NCI-H2081 treated with DMSO at 0.1 percent for 48 hours (cell line): ENCODE data around the gene PIGB.
A peak's percentile ranks its signal among the peaks of the same experiment; 100 is the strongest.
"Not testable (repeated sequence)": the region's sequence is repeated elsewhere in the genome, so short reads cannot be mapped to it uniquely, and the experiment has no call there.

ENCODE experiments used
- DNase-seq: peaks from one replicate; lab custom pipeline; 2025; lab: John Stamatoyannopoulos, UW

Gene PIGB

GRCh38 chr15:55318588-55319494 is at the start of gene PIGB, which contains the start of gene PIGBOS1:
Gene PIGB (plus strand): TSS chr15:55319222. CDS start chr15:55319251, 29 bp downstream.
Gene PIGBOS1 (minus strand): TSS chr15:55319123. CDS start chr15:55317792, 1,331 bp downstream.
- peak; percentile 44 for DNase-seq

GRCh38 chr15:55270291-55270690 is 48.7 kb upstream of the PIGB start:
- no peak for DNase-seq

DNA sequence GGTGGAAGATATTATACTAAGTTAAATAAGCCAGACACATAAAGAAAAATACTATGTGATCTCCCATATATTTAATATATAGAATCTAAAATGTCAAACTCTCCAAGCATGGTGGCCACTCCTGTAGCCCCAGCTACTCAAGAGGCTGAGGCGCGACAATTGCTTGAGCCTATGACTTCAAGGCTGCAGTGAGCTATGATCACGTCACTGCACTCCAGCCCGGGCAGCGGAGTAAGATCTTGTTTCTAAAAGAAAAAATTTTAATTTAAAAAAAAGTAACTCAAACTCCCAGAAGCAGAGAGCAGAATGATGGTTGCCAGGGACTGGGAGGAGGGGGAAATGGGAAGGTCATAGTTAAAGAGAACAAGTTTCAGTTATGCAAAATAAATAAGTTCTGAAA is 42.7 kb upstream of the PIGB start:
- DNase-seq = no peak

- DNase-seq = no peak
These were observed 41.9 kb upstream of the PIGB start for GRCh38 chr15:55277116-55277564.

DNA sequence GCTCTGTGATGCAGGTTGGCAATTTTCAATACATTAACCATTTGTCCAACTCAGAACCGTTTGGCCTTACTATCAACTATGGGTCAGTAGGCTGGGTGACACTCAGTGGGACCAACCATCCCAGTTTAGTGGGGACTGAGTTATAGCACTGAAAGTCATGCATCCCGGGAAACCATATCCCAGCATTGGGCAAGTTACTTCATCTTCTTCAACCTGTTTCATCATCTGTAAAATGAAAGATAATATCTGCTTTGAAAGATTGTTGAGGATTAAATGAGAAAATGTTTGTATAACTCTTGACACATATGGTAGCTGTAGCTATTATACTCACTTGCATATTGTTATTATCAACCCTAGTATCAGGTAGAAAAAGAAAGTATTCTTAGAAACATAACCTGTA is 41.3 kb upstream of the PIGB start:
- DNase-seq = no peak

GRCh38 chr15:55279100-55279745 is 39.8 kb upstream of the PIGB start:
- no peak for DNase-seq

- no peak for DNase-seq
These were observed 39.2 kb upstream of the PIGB start for GRCh38 chr15:55279746-55280351.

GRCh38 chr15:55280589-55280988 is 38.4 kb upstream of the PIGB start:
- not testable (repeated sequence) for DNase-seq

DNA sequence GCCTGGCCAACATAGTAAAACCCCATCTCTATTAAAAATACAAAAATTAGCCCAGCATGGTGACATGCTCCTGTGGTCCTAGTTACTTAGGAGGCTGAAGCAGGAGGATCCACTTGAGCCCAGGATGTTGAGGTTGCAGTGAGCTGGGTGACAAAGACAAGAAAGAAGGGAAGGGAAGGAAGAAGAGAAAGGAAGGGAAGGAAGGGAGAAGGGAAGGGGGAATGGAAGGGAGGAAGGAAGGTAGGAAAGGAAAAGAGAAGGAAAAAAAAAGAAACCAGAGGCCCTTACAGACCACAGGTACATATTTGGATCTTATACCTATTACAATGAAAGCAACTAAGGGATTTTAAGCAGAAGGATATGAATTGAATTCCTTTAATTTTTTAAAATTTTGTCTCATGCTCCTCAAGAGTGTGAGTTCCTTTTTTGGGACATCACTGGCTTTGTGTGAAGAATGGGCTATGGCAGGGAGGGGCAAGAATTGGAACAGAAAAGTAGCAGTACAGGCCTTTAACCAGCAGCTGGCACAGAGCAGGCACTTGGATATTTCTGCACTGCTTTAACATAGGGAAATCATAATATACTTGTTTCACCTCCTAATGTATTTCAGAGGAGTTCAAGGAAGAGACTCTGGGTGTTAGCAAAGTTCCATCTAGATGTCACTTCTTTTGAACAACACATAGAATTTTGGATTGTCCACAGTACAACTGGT is 37.3 kb upstream of the PIGB start:
- no peak for DNase-seq

DNA sequence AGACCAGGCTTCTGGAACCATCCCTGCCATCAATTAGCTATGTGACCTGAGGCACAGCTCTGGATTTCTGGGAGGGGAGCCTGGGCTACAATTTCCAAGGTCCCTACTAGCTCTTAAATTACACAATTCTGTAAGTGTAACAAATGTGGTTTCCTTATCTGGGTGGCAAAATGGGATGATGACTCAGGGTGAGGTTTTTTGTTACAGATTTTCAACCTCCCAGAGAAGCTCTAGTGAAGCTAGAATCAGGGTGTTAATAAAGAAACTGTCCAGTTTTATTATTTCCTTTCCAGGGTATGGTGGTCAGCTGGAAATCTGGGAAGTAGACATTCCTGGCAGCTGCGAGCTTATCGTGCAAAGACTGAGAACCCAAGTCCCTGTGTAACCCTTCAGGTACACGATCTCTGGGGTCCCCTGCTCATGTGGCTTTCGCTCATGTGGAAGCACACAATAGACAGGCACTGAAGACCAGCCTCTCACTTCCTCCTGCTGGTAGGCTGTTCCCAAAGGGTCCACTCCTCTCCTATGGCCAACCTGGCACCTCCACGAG is 36.7 kb upstream of the PIGB start:
- DNase-seq = no peak

GRCh38 chr15:55283379-55284147 is 35.5 kb upstream of the PIGB start:
- no peak for DNase-seq

GRCh38 chr15:55284426-55284825 is 34.6 kb upstream of the PIGB start:
- no peak for DNase-seq

DNA sequence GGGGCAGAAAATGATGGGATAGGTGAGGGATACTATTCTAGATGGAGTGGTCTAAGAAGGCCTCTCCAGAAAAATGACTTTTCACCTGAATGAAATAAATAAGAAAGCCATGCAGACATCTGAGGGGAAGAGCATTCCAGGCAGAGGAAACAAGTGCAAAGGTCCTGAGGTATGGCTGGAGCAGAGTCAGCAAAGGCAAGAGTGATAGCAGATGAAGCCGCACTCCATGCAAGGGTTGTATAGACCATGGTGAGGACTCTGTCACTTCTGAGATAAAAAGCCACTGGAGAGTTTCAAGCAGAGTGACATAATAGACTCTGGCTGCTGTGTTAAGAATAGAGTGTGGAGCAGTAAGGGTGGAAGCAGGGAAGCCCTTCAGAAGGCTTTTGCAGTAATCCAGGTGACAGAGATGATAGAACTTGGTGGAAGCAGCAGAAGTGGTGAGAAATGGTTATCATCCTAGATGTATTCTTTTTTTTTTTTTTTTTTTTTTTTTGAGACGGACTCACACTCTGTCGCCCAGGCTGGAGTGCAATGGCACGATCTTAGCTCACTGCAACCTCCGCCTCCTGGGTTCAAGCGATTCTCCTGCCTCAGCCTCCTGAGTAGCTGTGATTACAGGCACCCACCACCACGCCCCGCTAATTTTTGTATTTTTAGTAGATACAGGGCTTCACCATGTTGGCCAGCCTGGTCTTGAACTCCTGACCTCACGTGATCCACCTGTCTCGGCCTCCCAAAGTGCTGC is 32.4 kb upstream of the PIGB start:
- DNase-seq = not testable (repeated sequence)

DNA sequence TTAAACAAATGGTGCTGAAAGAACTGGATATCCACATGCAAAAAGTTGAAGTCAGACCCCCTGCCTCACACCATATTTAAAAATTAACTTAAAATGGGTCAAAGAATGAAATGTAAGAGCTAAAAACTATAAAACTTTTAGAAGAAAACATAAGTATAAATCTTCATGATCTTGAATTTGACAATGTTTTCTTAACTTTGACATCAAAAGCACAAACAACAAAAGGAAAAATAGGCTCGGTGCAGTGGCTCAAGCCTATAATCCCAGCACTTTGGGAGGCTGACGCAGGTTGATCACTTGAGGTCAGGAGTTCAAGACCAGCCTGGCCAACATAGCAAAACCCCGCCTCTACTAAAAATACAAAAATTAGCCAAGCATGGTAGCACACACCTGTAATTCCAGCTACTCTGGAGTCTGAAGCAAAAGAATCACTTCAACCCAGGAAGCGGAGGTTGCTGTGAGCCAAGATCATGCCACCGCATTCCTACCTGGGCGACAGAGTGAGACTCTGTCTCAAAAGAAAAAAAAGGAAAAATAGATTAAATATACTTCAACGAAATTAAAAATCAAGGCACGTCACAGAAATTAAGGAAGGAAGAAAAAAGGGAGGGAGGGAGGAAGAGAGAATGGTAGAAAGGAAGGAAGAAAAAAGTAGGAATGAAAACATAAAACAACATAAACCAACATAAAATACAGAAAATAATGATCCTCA is 30.9 kb upstream of the PIGB start:
- no peak for DNase-seq

DNA sequence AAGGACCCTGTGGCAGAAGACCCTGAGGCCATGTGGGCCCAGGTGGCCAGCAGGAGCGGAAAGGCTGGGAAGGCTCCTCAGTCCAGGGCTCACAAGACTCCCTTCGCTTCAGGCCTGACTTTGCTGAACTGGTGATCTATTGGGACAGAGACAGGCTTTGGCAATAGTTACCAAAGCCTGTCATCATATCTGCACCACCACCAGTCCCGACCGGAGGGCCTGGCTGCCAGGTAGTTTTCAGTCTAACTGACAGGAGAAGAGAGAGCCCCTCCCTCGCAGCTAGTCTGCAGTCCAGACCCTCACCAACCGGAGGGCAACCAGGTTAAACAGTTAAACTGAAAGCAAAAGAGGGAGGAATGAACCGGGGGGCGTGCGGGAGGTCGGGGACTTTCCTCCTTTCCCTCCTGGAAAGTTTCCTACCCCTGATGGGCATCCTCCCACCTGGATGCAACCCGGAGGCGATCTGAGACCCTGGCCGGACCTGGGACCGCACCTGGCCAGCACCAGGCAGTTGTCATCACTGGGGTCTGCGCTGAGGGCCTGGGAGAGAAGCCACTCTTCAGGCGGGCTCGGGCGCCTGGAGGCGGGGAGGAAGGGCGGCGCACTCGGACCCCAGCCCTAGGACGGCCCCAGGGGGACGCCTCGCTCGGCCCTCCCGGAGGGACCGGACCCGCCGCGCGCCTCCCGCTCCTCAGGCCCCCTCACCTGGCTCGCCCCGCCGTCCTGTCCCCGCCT is 29.8 kb upstream of the PIGB start:
- no peak for DNase-seq

- no peak for DNase-seq
These were observed 29.1 kb upstream of the PIGB start, which contains the start of gene RAB27A for GRCh38 chr15:55289746-55290527. Gene RAB27A (minus strand): TSS chr15:55289813. CDS start chr15:55234934, 54,879 bp downstream.

DNA sequence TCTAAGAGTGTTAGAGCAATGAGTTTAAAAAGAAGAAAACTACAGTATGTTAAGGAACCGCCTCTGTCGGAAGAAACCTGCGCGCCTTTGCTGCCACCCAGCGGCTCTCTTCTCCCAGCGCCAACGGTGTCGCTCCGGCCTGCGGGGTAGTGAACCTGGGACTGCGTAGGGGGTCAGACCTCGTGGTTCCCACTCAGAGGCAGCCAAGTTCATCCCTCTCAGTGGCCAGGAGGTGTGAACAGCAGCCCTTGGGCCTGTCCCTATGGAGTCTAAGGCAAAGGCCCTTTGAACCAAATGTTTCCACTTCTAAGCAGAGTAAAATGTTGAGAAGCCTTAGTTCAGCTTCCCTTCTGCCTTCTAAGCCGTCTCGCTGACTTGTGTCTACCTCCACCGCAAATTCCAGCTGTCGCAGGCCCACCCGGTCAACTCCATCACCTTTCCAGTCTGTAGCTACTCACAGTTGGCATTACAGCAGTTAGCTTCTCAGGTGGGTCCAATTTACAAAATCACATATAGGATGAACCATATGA is 28.4 kb upstream of the PIGB start:
- peak; percentile 20 for DNase-seq

GRCh38 chr15:55297315-55297714 is 21.7 kb upstream of the PIGB start:
- no peak for DNase-seq
